Measurements from ENCODE around the gene GTPBP10.

GTPBP10 gene

GRCh38 chr7:90433221-90433620 is 86.7 kb downstream of the GTPBP10 start:
- no peak for DNase-seq
